Stromal cell of bone marrow (primary cell): ENCODE data around the gene GPBP1.

Experiments
- DNase-seq: peaks from one replicate; pipeline ENCODE4 v3.0.0-alpha.2; 2012; ENCODE audit warnings: low read depth

Gene GPBP1

GRCh38 chr5:57209316-57210040 lies 35.6 kb downstream of the GPBP1 start:
- no peak for DNase-seq

GRCh38 chr5:57210633-57211032 lies 36.8 kb downstream of the GPBP1 start:
- DNase-seq: no peak

GRCh38 chr5:57211039-57211438 lies 37.2 kb downstream of the GPBP1 start:
- DNase-seq: no peak

- peak; percentile 38 for DNase-seq
These were observed 41.9 kb downstream of the GPBP1 start for GRCh38 chr5:57215629-57216195.

- peak; percentile 10 for DNase-seq
These were observed 42.9 kb downstream of the GPBP1 start for GRCh38 chr5:57216714-57217113.

- DNase-seq: no peak
These were observed 45.5 kb downstream of the GPBP1 start for GRCh38 chr5:57219386-57219785.

- DNase-seq: peak; percentile 36
These were observed 47.2 kb downstream of the GPBP1 start for GRCh38 chr5:57221049-57221568.

- DNase-seq: no peak
These were observed 51.7 kb downstream of the GPBP1 start for GRCh38 chr5:57225553-57225952.

- DNase-seq: no peak
These were observed 55.5 kb downstream of the GPBP1 start for GRCh38 chr5:57229313-57229712.

GRCh38 chr5:57231607-57232006 lies 57.7 kb downstream of the GPBP1 start:
- peak; percentile 6 for DNase-seq

GRCh38 chr5:57232293-57233033 lies 58.6 kb downstream of the GPBP1 start:
- no peak for DNase-seq

GRCh38 chr5:57243286-57244137 lies 69.7 kb downstream of the GPBP1 start:
- DNase-seq: no peak

GRCh38 chr5:57244331-57244730 lies 70.5 kb downstream of the GPBP1 start:
- DNase-seq: no peak

GRCh38 chr5:57246426-57246825 lies 72.6 kb downstream of the GPBP1 start:
- no peak for DNase-seq

- no peak for DNase-seq
These were observed 73.9 kb downstream of the GPBP1 start for GRCh38 chr5:57247765-57248164.

GRCh38 chr5:57249265-57249874 lies 75.5 kb downstream of the GPBP1 start:
- no peak for DNase-seq

GRCh38 chr5:57258052-57258451 lies 84.2 kb downstream of the GPBP1 start:
- DNase-seq: no peak

- no peak for DNase-seq
These were observed 85.1 kb downstream of the GPBP1 start for GRCh38 chr5:57258943-57259342.

GRCh38 chr5:57259704-57260103 lies 85.8 kb downstream of the GPBP1 start:
- no peak for DNase-seq

GRCh38 chr5:57262541-57262940 lies 88.7 kb downstream of the GPBP1 start:
- DNase-seq: no peak

GRCh38 chr5:57267805-57268204 lies 93.9 kb downstream of the GPBP1 start:
- no peak for DNase-seq

- no peak for DNase-seq
These were observed 102.5 kb downstream of the GPBP1 start for GRCh38 chr5:57276353-57276752.
